AG10803 (cell line): ENCODE data around the gene GULP1.

Experiments
- DNase-seq: peaks from one replicate; pipeline ENCODE4 v3.0.0; 2010; ENCODE audit warnings: low read depth
- H3K4me3 ChIP-seq: 2 replicates; pipeline ENCODE4 v1.5.1; 2011; ENCODE audit warnings: mild to moderate bottlenecking, low read length, control low read depth
- TF ChIP-seq, protein P1 (sequence below): conservative IDR thresholded peaks from 2 replicates; pipeline ENCODE4 v1.5.1; 2011; ENCODE audit warnings: mild to moderate bottlenecking, low read length, control low read depth, inconsistent platforms

Gene GULP1

DNA sequence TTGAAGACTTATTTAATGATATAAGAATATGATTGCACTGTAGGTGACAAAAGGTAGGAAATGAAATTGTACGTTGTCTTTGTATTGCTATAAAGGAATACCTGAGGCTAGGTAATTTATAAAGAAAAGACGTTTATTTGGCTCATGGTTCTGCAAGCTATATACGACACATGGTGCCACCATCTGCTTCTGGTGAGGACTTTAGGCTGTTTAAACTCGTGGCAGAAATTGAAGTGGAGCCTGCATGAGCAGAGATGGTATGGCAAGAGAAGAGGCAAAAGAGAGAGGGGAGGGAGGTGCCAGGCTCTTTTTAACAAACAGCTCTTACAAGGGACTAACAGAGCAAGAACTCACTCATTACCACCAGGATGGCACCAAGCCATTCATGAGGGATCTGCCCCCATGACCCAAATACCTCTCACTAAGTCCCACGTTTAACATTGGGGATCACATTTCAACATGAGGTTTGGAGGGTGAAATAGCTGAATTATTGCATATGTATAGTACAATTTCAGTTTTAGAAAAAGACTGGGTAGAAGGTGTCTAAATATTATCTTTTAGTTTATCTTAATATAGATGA lies 86.8 kb downstream of the GULP1 start:
- no peak overlapping the region for H3K4me3 ChIP-seq
- TF ChIP-seq, protein P1, sequence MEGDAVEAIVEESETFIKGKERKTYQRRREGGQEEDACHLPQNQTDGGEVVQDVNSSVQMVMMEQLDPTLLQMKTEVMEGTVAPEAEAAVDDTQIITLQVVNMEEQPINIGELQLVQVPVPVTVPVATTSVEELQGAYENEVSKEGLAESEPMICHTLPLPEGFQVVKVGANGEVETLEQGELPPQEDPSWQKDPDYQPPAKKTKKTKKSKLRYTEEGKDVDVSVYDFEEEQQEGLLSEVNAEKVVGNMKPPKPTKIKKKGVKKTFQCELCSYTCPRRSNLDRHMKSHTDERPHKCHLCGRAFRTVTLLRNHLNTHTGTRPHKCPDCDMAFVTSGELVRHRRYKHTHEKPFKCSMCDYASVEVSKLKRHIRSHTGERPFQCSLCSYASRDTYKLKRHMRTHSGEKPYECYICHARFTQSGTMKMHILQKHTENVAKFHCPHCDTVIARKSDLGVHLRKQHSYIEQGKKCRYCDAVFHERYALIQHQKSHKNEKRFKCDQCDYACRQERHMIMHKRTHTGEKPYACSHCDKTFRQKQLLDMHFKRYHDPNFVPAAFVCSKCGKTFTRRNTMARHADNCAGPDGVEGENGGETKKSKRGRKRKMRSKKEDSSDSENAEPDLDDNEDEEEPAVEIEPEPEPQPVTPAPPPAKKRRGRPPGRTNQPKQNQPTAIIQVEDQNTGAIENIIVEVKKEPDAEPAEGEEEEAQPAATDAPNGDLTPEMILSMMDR: no peak
- DNase-seq: no peak

DNA sequence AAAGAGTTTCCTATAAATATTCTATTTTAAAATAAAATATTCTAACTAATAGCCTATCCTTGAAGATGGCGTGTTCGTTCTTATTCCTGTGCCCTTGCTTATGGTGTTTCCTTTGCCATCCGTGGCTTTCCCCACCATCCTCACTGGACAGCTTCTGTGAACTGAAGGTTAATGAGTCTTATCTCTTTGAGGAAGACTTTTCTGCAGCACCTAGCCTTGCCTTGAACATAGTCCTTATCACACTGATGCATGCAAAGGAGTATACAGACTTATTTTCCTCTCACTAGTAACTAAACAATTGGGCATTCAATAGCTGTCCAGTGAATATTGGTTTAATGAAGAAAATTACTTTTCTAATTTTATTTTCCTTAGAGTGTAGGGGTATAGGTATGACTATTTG lies 88.1 kb downstream of the GULP1 start:
- TF ChIP-seq, protein P1: no peak
- no peak overlapping the region for H3K4me3 ChIP-seq
- DNase-seq: no peak

DNA sequence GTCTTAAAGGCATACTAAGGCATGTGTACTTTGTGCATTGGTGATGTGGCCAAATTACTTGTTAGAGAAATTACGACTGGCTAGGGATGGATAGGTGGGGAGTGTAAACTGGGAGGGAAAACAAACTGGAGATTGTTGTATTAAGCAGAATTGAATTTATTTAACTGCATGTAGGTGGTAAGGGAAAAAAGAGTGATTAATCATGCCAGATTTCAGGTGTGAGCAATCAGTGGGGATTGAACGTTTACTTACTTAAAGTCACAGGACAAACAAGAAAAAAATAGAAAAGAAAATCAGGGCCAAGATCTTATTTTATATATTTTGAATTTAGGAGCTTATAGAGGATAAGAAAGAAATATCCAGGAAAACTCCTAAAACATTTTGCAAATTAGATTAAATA lies 88.6 kb downstream of the GULP1 start:
- TF ChIP-seq, protein P1: no peak
- H3K4me3 ChIP-seq: no peak overlapping the region

DNA sequence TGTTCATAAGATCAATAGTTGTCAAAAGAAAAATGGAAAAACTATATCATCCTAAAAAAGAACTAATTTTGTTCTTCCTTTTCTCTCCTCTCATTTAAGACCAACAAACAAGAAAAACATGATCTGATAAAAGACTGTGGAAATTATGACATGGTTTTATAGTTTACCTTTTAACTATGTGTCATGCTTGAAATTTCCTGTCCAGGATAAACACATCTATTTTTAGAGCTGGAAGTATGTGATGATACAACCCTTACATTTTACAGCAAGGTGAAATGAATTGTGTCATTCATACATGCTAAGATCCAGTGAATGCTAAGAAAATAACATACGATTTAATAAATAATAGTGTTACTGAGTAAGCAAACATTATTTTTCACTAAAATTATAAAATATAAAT lies 89.9 kb downstream of the GULP1 start:
- DNase-seq: peak; percentile 6
- H3K4me3 ChIP-seq: no peak overlapping the region
- TF ChIP-seq, protein P1: no peak

More for the DNA sequence above, 88.6 kb downstream of the GULP1 start:
- DNase-seq: no peak

DNA sequence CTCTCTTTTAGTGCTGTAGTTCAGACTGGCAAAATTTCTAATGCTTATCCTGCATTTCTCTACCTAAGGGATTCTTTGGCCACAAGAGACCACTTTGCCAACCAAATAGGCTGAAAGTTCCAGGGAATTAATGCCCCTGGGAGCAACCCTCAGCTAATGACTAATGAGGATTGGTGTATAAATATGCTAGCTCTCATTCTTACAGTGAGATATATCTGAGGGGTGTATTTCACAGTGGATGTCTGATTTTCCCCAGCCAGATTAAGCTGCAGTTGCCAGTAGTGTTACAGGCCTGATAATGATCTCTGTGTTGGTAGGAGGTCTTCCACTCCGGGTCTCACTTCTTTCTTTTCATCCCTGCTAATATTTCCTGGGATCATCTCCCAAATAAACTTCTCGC lies 90.4 kb downstream of the GULP1 start:
- TF ChIP-seq, protein P1: no peak
- no peak for DNase-seq

DNA sequence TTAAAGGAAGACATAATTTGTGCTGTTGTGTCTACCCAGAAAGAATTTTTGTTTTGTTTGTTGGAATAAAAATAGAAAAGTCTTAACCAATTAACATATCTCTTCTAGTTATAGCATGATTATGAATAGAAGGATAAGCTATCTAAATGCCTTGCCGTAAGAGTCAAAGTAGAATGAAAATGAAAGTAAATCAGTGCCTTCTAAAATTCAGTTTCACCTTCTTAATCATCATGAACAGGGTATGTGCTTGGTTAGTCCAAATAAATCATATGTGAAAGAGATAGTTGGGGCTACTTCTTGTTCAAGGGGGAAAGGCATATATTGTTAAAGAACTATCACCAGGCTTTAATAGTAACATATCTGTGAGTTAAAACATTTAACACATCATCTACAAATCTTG lies 91.5 kb downstream of the GULP1 start:
- H3K4me3 ChIP-seq: no peak overlapping the region
- no peak for DNase-seq
- TF ChIP-seq, protein P1: no peak

More for the DNA sequence above, 90.4 kb downstream of the GULP1 start:
- H3K4me3 ChIP-seq: no peak overlapping the region

DNA sequence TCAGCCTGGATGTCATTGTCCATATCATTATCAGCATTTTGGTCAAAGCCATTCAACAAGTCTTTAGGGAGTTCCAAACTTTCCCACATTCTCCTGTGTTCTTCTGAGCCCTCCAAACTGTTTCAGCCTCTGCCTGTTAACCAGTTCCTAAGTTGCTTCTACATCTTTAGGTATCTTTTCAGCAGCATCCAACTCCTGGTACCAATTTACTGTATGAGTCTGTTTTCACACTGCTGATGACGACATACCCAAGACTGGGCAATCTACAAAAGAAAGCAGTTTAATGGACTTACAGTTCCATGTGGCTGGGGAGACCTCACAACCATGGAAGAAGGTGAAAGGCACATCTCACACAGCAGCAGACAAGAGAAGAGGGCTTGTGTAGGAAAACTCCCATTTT lies 94.2 kb downstream of the GULP1 start:
- no peak overlapping the region for H3K4me3 ChIP-seq
- TF ChIP-seq, protein P1: no peak
- DNase-seq: no peak
